IPS-20b (cell line): ENCODE data around the gene IWS1.

ENCODE experiments used
- H3K27ac ChIP-seq: one replicate; pipeline ENCODE4 v1.5.1; 2013; ENCODE audit warnings: low read length
- H3K27me3 ChIP-seq: 2 replicates; pipeline ENCODE4 v1.6.1; 2013; ENCODE audit warnings: mild to moderate bottlenecking, low read length, inconsistent platforms; ENCODE audit not compliant: insufficient read depth
- H3K36me3 ChIP-seq: 2 replicates; pipeline ENCODE4 v1.6.1; 2013; ENCODE audit warnings: low read depth, mild to moderate bottlenecking, inconsistent platforms, low read length, moderate library complexity; ENCODE audit not compliant: insufficient read depth
- H3K4me1 ChIP-seq: 2 replicates; pipeline ENCODE4 v1.6.1; 2013; ENCODE audit warnings: mild to moderate bottlenecking, control low read depth, inconsistent platforms, low read length, moderate library complexity; ENCODE audit not compliant: insufficient read depth
- H3K4me3 ChIP-seq: 2 replicates; pipeline ENCODE4 v1.5.1; 2013; ENCODE audit warnings: mild to moderate bottlenecking, low read length, inconsistent platforms
- H3K9ac ChIP-seq: 2 replicates; pipeline ENCODE4 v1.6.1; 2013; ENCODE audit warnings: low read depth, mild to moderate bottlenecking, inconsistent platforms, low read length, moderate library complexity
- H3K9me3 ChIP-seq: 2 replicates; pipeline ENCODE4 v1.6.1; 2013; ENCODE audit warnings: mild to moderate bottlenecking, low read depth, low read length, inconsistent platforms; ENCODE audit not compliant: insufficient read depth

IWS1 gene

DNA sequence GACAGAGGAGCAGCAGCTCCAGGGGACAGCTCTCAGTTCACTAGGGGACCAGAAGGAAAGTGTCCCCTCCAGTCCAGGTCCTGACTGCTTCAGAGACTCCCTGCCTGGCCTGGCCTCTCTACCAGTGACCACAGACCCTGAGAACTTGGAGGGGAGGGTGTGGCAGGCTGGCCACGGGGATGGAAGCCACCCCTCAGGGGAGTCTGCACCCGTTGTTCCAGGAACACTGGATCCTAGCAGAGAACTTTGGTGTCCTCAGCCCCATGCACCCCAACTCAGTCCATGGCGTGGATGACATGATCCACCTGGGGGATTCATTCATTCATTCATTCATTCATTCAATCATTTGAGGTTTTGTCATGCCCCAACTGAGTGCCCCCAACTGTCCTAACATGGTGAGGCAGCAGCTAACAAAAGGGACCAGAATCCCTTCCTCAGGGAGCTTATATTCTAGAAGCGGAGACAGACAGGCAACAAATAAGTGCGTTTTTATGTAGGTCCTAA lies 41.1 kb upstream of the IWS1 start:
- H3K4me1 ChIP-seq = no peaks in the 10 kb centered on the region; the same call in 1 of the 2 replicates
- no peak overlapping the region for H3K9ac ChIP-seq
- no peaks in the 10 kb centered on the region for H3K27me3 ChIP-seq
- H3K9me3 ChIP-seq = no peaks in the 10 kb centered on the region
- no peaks in the 10 kb centered on the region for H3K36me3 ChIP-seq
- no peak overlapping the region for H3K27ac ChIP-seq
- H3K4me3 ChIP-seq = no peak overlapping the region

DNA sequence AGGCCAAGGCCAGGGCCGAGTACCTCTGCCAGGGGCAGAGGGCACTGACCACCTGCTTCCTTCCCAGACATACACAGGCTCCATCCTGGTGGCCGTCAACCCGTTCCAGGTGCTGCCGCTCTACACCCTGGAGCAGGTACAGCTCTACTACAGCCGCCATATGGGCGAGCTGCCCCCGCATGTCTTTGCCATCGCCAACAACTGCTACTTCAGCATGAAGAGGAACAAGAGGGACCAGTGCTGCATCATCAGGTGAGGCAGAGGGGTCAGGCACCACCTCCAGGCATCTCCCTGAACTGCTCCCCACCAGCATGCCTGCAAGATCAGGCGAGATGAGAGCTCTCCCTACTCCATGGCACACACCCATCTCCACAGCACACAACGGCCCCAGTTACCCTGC lies 40.3 kb upstream of the IWS1 start:
- Histone ChIP-seq H3K27ac (no peak overlapping the region), H3K4me1 (no peaks in the 10 kb centered on the region; the same call in 1 of the 2 replicates), H3K4me3 (no peak overlapping the region), H3K9me3 (no peaks in the 10 kb centered on the region), H3K9ac (no peak overlapping the region), H3K27me3 (no peaks in the 10 kb centered on the region), H3K36me3 (no peaks in the 10 kb centered on the region)

DNA sequence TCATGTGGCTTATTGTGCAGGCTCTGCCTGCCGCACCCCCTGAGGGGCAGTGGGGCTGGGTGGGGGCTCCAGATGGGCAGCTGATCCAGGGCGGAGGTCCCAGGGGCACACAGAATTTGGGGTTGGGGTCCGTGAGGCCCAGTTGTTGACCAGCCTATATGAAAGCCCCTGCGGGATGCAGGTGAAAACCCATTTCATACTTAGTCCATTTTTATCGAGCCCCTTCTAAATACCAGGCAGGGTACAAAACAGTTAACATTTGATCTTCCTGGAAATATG lies 39.8 kb upstream of the IWS1 start:
- Histone ChIP-seq H3K4me3 (no peak overlapping the region), H3K27ac (no peak overlapping the region), H3K27me3 (no peaks in the 10 kb centered on the region), H3K9me3 (no peaks in the 10 kb centered on the region), H3K9ac (no peak overlapping the region), H3K4me1 (no peaks in the 10 kb centered on the region; the same call in 1 of the 2 replicates), H3K36me3 (no peaks in the 10 kb centered on the region)

DNA sequence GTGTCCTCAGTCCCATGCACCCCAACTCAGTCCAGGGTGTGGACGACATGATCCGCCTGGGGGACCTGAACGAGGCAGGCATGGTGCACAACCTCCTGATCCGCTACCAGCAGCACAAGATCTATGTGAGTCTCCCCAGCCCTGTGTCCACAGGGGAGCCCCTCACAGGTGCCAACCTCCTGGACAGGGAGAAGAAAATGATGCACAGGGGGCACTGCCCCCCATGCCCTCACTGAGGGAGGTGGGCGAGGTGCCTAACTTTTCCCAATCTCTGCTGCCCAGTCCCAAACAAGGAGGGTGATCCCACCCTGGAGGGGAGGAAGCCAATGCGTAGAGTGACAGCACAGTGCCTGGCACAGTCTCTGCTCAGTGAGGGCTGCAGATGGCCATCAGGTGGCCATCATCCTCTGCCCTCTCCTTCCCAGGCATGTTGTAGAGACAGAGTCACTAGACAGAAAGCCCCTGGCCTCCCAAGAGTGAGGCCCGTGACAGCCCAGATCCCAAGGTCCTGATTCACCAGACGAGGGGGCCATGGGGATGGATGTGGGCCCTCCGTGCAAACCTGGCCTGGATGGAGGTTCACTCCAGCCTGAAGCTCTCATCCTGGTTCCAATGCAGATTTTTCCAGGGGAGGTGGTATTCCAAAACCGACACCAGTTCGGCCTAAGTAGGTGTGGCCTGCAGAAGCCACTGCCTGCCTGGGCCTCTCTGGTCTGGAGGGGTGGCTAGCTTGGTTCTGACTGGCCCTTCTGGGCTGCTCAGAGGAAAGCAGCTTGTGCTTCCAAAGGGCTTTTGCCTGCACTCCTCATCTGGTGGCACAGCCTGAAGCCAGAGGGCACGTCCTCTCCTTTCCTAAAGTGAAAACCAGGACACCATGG lies 39.2 kb upstream of the IWS1 start:
- no peaks in the 10 kb centered on the region for H3K9me3 ChIP-seq
- no peak overlapping the region for H3K27ac ChIP-seq
- no peaks in the 10 kb centered on the region for H3K36me3 ChIP-seq
- no peak overlapping the region for H3K9ac ChIP-seq
- no peaks in the 10 kb centered on the region for H3K4me1 ChIP-seq
- no peak overlapping the region for H3K4me3 ChIP-seq
- no peaks in the 10 kb centered on the region for H3K27me3 ChIP-seq

DNA sequence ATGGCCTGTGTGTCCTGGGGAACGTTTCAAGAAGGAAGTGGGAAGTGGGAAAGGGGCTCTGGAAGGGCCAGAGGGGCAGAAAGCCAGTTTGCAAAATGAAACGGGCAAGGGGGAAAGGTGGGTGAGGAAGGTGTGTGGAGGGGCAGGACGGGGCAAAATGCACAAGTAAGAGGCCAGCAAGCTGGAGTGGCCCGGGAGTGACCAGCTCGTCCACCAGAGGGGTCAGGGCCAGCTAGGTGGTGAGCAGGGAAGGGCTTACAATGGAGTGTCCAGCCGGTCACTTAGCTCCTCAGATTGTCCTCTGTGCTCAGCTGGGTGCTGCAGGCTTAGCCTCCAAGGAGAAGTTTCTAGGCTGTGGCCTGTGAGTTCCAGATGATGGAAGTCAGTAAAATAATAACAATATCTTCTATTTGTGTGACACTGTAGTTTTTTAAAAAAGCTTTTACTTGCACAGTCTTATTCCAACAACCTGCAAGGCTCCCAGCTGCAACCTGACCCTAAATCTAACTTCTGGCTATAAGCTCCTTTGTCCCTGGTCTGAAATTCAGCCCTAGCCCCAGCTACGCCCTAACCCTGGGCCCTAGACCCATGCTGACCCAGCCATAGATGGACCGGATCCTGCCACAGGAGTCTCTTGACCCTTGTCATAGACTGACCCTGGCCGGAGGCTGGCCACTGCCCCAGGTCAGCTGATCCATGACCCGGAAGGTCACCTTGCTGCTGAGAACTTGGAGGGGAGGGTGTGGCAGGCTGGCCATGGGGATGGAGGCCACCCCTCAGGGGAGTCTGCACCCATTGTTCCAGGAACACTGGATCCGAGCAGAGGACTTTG lies 38.4 kb upstream of the IWS1 start:
- no peak overlapping the region for H3K9ac ChIP-seq
- H3K4me3 ChIP-seq = no peak overlapping the region
- no peaks in the 10 kb centered on the region for H3K4me1 ChIP-seq
- no peaks in the 10 kb centered on the region for H3K36me3 ChIP-seq
- H3K9me3 ChIP-seq = no peaks in the 10 kb centered on the region
- no peaks in the 10 kb centered on the region for H3K27me3 ChIP-seq
- no peak overlapping the region for H3K27ac ChIP-seq

DNA sequence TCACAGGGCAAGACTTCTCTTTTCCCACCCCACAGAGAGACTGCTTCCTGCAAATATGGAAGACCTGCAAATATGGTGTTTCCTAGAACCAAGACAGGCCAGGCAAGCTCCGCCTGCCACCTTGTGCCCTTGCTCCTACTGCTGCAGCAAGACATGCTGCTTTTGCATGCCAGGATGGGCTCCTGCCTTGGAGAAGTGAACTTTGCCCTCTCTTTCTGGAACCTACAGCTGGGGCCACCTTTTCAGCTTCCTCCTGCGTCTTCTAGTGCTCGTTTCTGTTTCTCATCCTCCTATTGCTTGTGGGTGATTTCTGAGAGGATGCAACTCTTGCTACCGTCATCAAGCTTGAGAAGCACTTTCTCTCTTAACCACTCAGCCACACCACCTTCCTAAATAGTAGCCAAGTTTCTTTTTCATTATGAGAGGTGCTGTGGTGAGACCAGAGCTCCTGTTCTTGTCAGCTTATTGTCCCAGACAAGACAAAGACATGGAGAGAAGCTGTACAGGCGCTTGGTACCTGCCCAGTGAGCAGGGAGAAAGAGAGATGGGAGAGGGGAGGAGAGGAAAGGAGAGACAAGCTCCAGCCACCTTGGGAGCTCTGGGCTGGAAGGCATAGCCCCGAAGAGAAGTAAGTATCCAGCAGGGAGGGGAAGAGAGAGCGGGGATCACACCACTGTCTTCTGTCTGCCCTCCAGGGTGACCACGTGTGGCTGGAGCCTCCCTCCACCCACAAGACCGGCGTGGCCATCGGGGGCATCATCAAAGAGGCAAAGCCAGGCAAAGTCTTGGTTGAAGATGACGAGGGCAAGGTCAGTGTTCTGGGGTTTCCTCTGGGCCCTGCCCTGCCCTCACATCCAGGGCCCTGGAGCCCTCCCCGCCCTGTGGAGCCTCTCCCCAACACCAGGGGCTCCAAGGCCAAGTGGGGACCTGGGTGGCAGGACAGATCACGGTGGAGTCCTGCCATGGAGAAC lies 37.5 kb upstream of the IWS1 start:
- Histone ChIP-seq H3K36me3 (no peaks in the 10 kb centered on the region), H3K9ac (no peak overlapping the region), H3K9me3 (no peaks in the 10 kb centered on the region), H3K4me1 (no peaks in the 10 kb centered on the region), H3K27ac (no peak overlapping the region), H3K4me3 (no peak overlapping the region), H3K27me3 (no peaks in the 10 kb centered on the region)

DNA sequence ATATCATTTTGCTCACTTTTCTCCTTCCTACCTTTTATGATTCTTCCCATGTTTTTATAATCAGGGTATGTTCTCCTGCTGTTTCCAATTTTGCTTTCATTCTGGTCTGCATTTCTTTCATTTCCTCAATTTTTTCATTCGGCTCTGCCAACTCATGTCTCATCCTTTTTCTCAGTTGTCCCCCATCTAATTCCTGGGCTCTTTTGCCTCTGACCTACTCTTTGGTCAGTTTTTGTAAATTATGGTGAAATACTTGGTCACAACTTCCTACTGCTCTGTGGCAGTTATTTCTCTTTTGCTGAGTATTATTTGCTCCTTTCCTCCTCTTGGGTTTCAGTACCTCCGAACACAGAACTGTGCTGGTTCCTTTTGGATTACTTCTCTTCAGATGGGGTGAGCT lies 36.6 kb upstream of the IWS1 start:
- Histone ChIP-seq H3K36me3 (no peaks in the 10 kb centered on the region), H3K9me3 (no peaks in the 10 kb centered on the region), H3K9ac (no peak overlapping the region), H3K27ac (no peak overlapping the region), H3K4me3 (no peak overlapping the region), H3K27me3 (no peaks in the 10 kb centered on the region), H3K4me1 (no peaks in the 10 kb centered on the region)

DNA sequence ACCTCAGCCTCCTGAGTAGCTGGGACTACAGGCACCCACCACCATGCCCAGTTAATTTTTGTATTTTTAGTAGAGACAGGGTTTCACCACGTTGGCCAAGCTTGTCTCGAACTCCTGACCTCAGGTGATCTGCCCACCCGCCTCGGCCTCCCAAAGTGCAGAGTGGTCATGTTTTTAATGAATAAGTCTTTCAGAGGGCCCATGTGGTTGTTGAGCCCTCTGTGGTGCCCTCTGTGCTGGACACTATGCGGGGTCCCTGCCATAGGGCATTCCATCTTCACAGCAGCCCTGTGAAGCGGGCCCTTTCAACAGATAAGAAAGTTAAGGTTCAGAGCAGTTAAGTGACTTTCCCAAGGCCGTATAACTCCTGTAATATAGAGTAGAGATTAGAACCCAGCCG lies 35.1 kb upstream of the IWS1 start:
- Histone ChIP-seq H3K9me3 (no peaks in the 10 kb centered on the region), H3K27ac (no peak overlapping the region), H3K27me3 (no peaks in the 10 kb centered on the region), H3K4me1 (no peaks in the 10 kb centered on the region), H3K9ac (no peak overlapping the region), H3K36me3 (no peaks in the 10 kb centered on the region), H3K4me3 (no peak overlapping the region)

DNA sequence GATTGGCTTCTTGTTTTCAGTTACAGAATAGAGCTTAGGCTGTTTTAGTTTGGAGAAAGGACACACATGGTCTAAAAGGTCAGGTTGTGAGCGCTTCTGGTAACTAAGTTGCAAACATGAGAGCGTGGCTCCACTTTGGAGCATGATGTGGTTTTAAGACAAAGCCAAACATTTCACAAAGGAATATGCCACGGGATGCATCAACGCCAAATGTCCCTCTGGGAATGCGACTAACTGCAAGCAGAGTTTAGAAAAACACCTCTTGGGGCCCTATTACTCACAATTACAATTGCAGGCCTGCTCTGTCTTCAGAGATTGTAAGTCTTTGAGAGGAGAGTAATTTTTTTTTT lies 34.6 kb upstream of the IWS1 start:
- Histone ChIP-seq H3K9me3 (no peaks in the 10 kb centered on the region), H3K27ac (no peak overlapping the region), H3K27me3 (no peaks in the 10 kb centered on the region), H3K9ac (no peak overlapping the region), H3K4me3 (no peak overlapping the region), H3K4me1 (no peaks in the 10 kb centered on the region), H3K36me3 (no peaks in the 10 kb centered on the region)

DNA sequence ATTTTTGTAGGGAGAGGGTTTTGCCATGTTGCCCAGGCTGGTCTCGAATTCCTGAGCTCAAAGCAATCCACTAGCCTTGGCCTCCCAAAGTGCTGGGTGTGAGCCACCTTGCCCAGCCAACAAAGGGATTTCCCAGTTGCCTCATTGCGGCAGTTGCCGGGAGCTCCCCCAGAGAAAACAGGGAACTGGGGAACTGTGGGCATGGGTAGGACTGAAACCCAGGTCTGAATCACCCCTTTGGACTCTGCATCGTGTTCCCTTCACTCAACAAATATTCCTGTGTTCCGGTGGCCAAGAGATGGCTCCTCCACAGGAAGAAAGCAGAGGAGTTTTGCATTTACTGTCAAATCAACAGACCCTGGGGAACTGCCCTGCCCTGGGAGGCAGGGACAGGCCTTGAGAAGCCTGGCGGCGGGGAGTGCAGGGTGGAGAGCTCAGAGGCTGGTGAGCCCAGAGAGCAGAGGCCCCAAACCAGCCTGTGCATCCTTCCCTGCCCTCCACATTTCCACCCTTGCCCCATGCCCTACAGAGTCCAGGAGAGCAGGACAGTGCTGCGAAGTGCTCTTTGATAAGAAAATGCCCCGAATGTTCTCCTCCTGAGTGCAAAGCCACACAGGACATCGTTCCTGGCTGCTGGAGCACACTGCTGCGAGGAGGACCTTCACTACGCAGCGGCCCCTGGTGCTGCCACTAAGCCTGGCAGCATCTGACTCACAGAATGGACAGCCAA lies 34.1 kb upstream of the IWS1 start:
- Histone ChIP-seq H3K27me3 (no peaks in the 10 kb centered on the region), H3K9ac (no peak overlapping the region)

DNA sequence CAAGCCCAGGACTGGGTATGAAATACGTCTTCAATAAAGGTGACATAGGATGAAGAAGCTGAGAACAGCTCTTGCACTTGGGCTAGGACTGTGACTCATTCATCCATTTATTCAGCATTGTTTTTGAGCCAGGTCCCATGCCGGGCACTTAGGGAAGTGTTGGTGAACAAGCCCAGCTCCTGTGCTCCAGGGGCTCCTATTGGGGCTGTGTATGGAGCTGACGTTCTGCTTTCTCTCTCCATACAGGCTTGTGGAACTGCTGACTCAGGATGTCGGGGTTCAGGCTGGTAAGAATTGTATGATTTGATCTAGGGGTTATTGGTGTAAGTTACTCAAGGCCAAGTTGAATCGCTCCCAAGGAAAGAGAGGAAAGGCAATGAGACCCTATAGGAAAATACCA lies 33.2 kb upstream of the IWS1 start:
- no peak overlapping the region for H3K9ac ChIP-seq

More for the DNA sequence above, 34.1 kb upstream of the IWS1 start:
- Histone ChIP-seq H3K4me3 (no peak overlapping the region), H3K36me3 (no peaks in the 10 kb centered on the region), H3K9me3 (no peaks in the 10 kb centered on the region), H3K27ac (no peak overlapping the region), H3K4me1 (no peaks in the 10 kb centered on the region)

More for the DNA sequence above, 33.2 kb upstream of the IWS1 start:
- Histone ChIP-seq H3K36me3 (no peaks in the 10 kb centered on the region), H3K27me3 (no peaks in the 10 kb centered on the region), H3K27ac (no peak overlapping the region), H3K4me3 (no peak overlapping the region), H3K9me3 (no peaks in the 10 kb centered on the region), H3K4me1 (no peaks in the 10 kb centered on the region)
